ENCODE measurements around the gene FBXO21. TPM values are rescaled to one million over a fixed set of nuclear protein-coding genes. Genes with fewer than 3 reads are reported as not detected.
"Not testable (repeated sequence)": the region's sequence is repeated elsewhere in the genome, so short reads cannot be mapped to it uniquely, and the experiment has no call there.

The FBXO21 gene
- total RNA-seq, 1 experiment from 2014 or later, result 32.4 TPM

DNA sequence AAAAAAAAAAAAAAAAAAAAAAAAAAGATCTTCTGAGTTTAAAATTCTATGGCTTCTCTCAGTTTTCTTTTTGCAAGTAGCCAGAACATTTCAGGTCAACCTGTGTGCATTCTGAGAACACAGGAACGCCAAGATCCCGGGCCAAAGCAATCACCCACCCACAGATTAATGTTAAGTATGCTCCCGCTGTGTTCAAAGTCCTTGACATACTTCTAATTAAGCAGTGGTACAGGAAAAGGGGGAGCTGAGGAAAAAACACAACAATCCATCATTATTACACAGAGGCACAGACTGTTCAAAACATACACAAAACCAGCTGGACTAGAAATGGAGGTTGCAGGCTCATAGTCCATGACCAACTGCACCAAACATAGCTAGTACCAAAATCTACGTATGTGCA is 2.8 kb downstream of the FBXO21 start:
- peaks cover 11% of the 10 kb centered on the region for H3K4me1 ChIP-seq (replicated peaks; ENCODE audit: insufficient read depth)
- H3K79me2 ChIP-seq (ENCODE audit: low read depth), result peaks cover 22% of the 10 kb centered on the region
- no peak for DNase-seq
- intact Hi-C loops (cut with micrococcal nuclease; ENCODE audit: unreplicated experiment), result no loop called here
- no peaks in the 10 kb centered on the region for H3K27me3 ChIP-seq (ENCODE audit: insufficient read depth, low read depth)
- POLR2A ChIA-PET (ENCODE audit: unreplicated experiment), result no interaction called here
- no peak overlapping the region for H2AFZ ChIP-seq
- CTCF ChIA-PET, result no interaction called here
- H3K27ac ChIP-seq, result no peak overlapping the region
- H3K9me3 ChIP-seq (ENCODE audit: insufficient read depth, low read depth), result no peaks in the 10 kb centered on the region; the same call in 1 of the 2 replicates
- peaks cover 9% of the 10 kb centered on the region for H3K36me3 ChIP-seq (ENCODE audit: low read depth)
- no peak for TF ChIP-seq EZH2 (IDR thresholded peaks at IDR 0.05; ENCODE audit: low read depth)
- TF ChIP-seq, protein P1, sequence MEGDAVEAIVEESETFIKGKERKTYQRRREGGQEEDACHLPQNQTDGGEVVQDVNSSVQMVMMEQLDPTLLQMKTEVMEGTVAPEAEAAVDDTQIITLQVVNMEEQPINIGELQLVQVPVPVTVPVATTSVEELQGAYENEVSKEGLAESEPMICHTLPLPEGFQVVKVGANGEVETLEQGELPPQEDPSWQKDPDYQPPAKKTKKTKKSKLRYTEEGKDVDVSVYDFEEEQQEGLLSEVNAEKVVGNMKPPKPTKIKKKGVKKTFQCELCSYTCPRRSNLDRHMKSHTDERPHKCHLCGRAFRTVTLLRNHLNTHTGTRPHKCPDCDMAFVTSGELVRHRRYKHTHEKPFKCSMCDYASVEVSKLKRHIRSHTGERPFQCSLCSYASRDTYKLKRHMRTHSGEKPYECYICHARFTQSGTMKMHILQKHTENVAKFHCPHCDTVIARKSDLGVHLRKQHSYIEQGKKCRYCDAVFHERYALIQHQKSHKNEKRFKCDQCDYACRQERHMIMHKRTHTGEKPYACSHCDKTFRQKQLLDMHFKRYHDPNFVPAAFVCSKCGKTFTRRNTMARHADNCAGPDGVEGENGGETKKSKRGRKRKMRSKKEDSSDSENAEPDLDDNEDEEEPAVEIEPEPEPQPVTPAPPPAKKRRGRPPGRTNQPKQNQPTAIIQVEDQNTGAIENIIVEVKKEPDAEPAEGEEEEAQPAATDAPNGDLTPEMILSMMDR (conservative IDR thresholded peaks at IDR 0.05), result no peak
- H3K4me2 ChIP-seq, result no peak overlapping the region
- BruUV-seq (replicated peaks), result no TSS peak
- no peaks in the 10 kb centered on the region for H3K9me2 ChIP-seq (ENCODE audit: insufficient read depth)
- no peak overlapping the region for H3K4me3 ChIP-seq
- 0 out of 2 replicates have a peak, but pooled peaks cover 3% of the 10 kb centered on the region for H4K20me1 ChIP-seq (ENCODE audit: insufficient read depth)
- no peaks in the 10 kb centered on the region for H3F3A ChIP-seq (ENCODE audit: insufficient read depth, low read depth)

DNA sequence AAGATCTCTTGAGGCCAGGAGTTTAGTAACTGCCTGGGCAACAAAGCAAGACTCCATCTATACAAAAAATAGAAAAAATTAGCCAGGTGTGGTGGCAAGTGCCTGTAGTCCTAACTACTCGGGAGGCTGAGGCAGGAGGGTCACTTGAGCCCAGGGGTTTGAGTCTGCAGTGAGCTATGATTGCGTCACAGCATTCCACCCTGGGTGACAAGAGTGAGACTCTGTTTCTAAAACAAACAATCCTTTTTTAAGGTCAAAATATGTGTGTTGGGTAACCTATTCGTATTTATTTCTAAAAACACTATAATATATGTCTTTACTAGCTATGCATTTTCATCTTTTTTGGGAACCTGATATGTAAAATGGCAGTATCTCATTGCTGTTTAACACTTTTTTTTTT is 7.4 kb downstream of the FBXO21 start:
- Histone ChIP-seq H3K4me3 (no peak overlapping the region), H3K79me2 (ENCODE audit: low read depth) (0 out of 2 replicates have a peak, but pooled peaks cover 5% of the 10 kb centered on the region), H3K4me2 (no peak overlapping the region), H3K4me1 (replicated peaks; ENCODE audit: insufficient read depth) (no peaks in the 10 kb centered on the region), H3K36me3 (ENCODE audit: low read depth) (peaks cover 27% of the 10 kb centered on the region), H3K9me2 (ENCODE audit: insufficient read depth) (no peaks in the 10 kb centered on the region), H3F3A (ENCODE audit: insufficient read depth, low read depth) (no peaks in the 10 kb centered on the region), H3K27me3 (ENCODE audit: insufficient read depth, low read depth) (no peaks in the 10 kb centered on the region), H2AFZ (no peak overlapping the region), H3K9me3 (ENCODE audit: insufficient read depth, low read depth) (no peaks in the 10 kb centered on the region; the same call in 1 of the 2 replicates), H3K27ac (no peak overlapping the region), H4K20me1 (ENCODE audit: insufficient read depth) (no peaks in the 10 kb centered on the region)
- DNase-seq, result no peak
- TF ChIP-seq, protein P1 (conservative IDR thresholded peaks at IDR 0.05), result no peak
- TF ChIP-seq EZH2 (IDR thresholded peaks at IDR 0.05; ENCODE audit: low read depth), result no peak
- CTCF ChIA-PET, result no interaction called here
- BruUV-seq (replicated peaks), result no TSS peak
- POLR2A ChIA-PET (ENCODE audit: unreplicated experiment), result no interaction called here
- intact Hi-C loops (cut with micrococcal nuclease; ENCODE audit: unreplicated experiment), result no loop called here

DNA sequence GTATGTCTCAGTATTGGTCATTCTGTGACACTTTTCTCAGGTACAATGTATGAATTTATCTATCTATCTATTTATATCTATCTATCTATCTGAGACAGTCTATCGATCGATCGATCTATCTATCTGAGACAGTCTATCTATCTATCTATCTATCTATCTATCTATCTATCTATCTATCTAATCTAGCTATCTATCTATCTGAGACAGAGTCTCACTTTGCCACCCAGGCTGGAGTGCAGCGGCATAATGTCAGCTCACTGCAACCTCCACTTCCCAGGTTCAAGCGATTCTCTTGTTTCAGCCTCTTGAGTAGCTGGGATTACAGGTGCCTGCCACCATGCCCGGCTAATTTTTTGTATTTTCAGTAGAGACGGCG is 8.8 kb downstream of the FBXO21 start:
- intact Hi-C loops (cut with micrococcal nuclease; ENCODE audit: unreplicated experiment), result not testable (repeated sequence)

DNA sequence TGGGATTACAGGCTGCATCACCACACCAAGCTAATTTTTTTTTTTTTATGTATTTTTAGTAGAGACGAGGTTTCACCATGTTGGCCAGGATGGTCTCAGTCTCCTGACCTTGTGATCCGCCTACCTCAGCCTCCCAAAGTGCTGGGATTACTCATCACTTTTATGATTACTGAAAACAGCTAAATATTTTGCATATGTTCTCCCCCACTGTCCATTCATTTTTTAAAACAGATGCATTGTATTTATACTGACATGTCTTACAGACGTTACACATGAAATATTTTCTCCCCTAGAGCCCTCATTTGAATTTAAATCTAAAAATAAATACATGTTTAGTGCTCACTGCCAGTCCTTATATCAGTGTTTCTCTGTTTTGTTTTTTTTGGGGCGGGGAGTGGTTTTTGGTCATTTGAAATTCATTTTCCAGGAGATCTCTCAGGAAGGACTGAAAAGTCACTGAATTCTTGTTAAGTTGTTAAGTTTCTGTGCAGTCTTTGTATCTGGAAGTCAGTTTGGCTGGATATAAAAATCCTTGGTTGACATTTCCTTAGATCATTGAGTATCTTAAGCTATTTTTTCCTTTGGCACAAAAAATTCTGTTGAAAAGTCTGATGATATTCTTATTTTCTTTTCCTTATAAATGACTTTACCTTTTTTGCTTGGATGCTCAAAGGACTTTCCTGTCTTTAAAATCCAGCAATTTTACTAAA is 9.4 kb downstream of the FBXO21 start:
- no peaks in the 10 kb centered on the region for H3K27me3 ChIP-seq (ENCODE audit: insufficient read depth, low read depth)
- no peak overlapping the region for H3K4me2 ChIP-seq
- no peaks in the 10 kb centered on the region for H4K20me1 ChIP-seq (ENCODE audit: insufficient read depth)
- no peak for TF ChIP-seq EZH2 (IDR thresholded peaks at IDR 0.05; ENCODE audit: low read depth)
- TF ChIP-seq, protein P1 (conservative IDR thresholded peaks at IDR 0.05), result no peak
- no peak overlapping the region for H3K27ac ChIP-seq
- no peak for DNase-seq
- H3K9me2 ChIP-seq (ENCODE audit: insufficient read depth), result no peaks in the 10 kb centered on the region
- no peaks in the 10 kb centered on the region; the same call in 1 of the 2 replicates for H3K9me3 ChIP-seq (ENCODE audit: insufficient read depth, low read depth)
- H2AFZ ChIP-seq, result no peak overlapping the region
- no peaks in the 10 kb centered on the region for H3F3A ChIP-seq (ENCODE audit: insufficient read depth, low read depth)
- ChIA-PET CTCF (no interaction called here), POLR2A (ENCODE audit: unreplicated experiment) (no interaction called here)
- intact Hi-C loops (cut with micrococcal nuclease; ENCODE audit: unreplicated experiment), result no loop called here
- H3K4me3 ChIP-seq, result no peak overlapping the region
- no TSS peak for BruUV-seq (replicated peaks)
- H3K4me1 ChIP-seq (replicated peaks; ENCODE audit: insufficient read depth), result no peaks in the 10 kb centered on the region
- peaks cover 32% of the 10 kb centered on the region for H3K36me3 ChIP-seq (ENCODE audit: low read depth)
- H3K79me2 ChIP-seq (ENCODE audit: low read depth), result no peaks in the 10 kb centered on the region

More for the DNA sequence above, 8.8 kb downstream of the FBXO21 start:
- H3K79me2 ChIP-seq (ENCODE audit: low read depth); H3K4me3 ChIP-seq; H3K4me2 ChIP-seq; H4K20me1 ChIP-seq (ENCODE audit: insufficient read depth); H3K9me3 ChIP-seq (ENCODE audit: insufficient read depth, low read depth); DNase-seq; H3K4me1 ChIP-seq (replicated peaks; ENCODE audit: insufficient read depth); CTCF ChIA-PET; H3F3A ChIP-seq (ENCODE audit: insufficient read depth, low read depth); BruUV-seq (replicated peaks); H3K27ac ChIP-seq; POLR2A ChIA-PET (ENCODE audit: unreplicated experiment); H3K9me2 ChIP-seq (ENCODE audit: insufficient read depth); H2AFZ ChIP-seq; H3K27me3 ChIP-seq (ENCODE audit: insufficient read depth, low read depth): not testable (repeated sequence)
- peaks cover 32% of the 10 kb centered on the region for H3K36me3 ChIP-seq (ENCODE audit: low read depth)

All from PC-9 (cell line).